Astrocyte (in vitro differentiated cells and primary cell): Measurements from ENCODE around the gene TMEM273.

Experiments used
- CTCF ChIP-seq: IDR thresholded peaks from 2 replicates; pipeline ENCODE4 v1.5.1; 2011; ENCODE audit warnings: low read depth, mild to moderate bottlenecking, inconsistent platforms, low read length, moderate library complexity; ENCODE audit not compliant: insufficient read depth
- EZH2 ChIP-seq: IDR thresholded peaks from 2 replicates; pipeline ENCODE4 v1.6.1; 2012; ENCODE audit warnings: mild to moderate bottlenecking, low read length, inconsistent platforms; ENCODE audit not compliant: insufficient read depth

DNA sequence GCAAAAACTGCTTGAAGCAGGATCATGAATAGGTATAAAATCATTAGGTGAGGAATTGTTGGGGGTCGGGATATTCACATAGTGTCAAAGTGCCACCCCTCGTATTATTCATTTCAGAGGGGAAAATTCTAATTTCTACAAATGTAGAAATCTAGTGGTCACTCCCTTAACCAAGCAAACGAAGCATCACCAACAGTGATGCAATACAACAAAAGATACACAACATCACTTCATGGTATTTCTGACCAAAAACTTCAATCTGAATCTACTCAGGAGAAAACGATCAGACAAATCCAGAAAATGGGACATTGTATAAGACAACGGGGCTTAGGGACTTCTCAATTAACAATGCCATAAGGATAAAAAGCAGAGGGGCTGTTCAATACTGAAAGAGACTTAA, 28.1 kb downstream of the TMEM273 start:
- TF ChIP-seq CTCF = no peak
- TF ChIP-seq EZH2 = no peak
